HepG2 (cell line): ENCODE results near the gene IP6K3. TPM values are rescaled to one million over a fixed set of nuclear protein-coding genes. Genes with fewer than 3 reads are reported as not detected.

Experiments
- ATAC-seq: fragments of 200-7000 bp; cut with Tn5 transposase; 3 replicates; pipeline ENCODE4 v1.9.1; 2020; ENCODE audit warnings: mild to moderate bottlenecking, moderate library complexity
- BruUV-seq: library from RNA; stranded (reverse); fragments of 400-500 nt; replicated peaks from 2 replicates; lab custom pipeline; 2021; lab: Mats Ljungman, UMichigan
- CTCF ChIA-PET: fragments of 300-600 bp; formaldehyde crosslinking; extraction: SDS; loops from one replicate; lab custom pipeline; 2021; ENCODE audit warnings: low total read pairs, inconsistent platforms, low intra/inter-chr PET ratio; lab: Yijun Ruan, JAX
- POLR2A ChIA-PET: fragments of 350-600 bp; sonication (Branson Sonifier 250); formaldehyde crosslinking; loops from one replicate; lab custom pipeline; 2020; ENCODE audit warnings: antibody characterized with exemption, inconsistent platforms; lab: Yijun Ruan, JAX
- DNase-seq: peaks from one replicate; pipeline ENCODE4 v3.0.0-alpha.2; 2015; ENCODE audit warnings: low spot score
- FAIRE-seq: peaks from 3 replicates; lab custom pipeline; 2011; peaks lifted over from hg19 to GRCh38; lab: Jason Lieb, UNC
- H2AFZ ChIP-seq: one replicate; pipeline ENCODE4 v1.6.1; 2011; ENCODE audit warnings: low read length, inconsistent platforms
- H3K27ac ChIP-seq: fragments of 300-600 bp; 3 replicates; pipeline ENCODE4 v1.8.0; 2011; ENCODE audit warnings: mixed run types, mild to moderate bottlenecking, mixed read lengths, low read length, inconsistent platforms; ENCODE audit not compliant: insufficient read depth; ENCODE audit errors: extremely low read length
- H3K27me3 ChIP-seq, 2 experiments: fragments of 200-600 bp in 1 of 2; 2 replicates in 1 of 2; 3 replicates in 1 of 2; pipeline versions ENCODE4 v1.6.0 to v1.8.0; 2011; ENCODE audit warnings: low read length in 2 of 2, mild to moderate bottlenecking in 2 of 2, moderate library complexity in 2 of 2, inconsistent platforms in 1 of 2; ENCODE audit not compliant: insufficient read depth in 2 of 2, control insufficient read depth in 1 of 2
- H3K36me3 ChIP-seq, 2 experiments: fragments of 200-600 bp in 1 of 2; replicated peaks in 1 of 2; 2 replicates in 1 of 2; 3 replicates in 1 of 2; pipeline versions ENCODE4 v1.5.1 to v1.8.0; 2011; ENCODE audit warnings: low read length in 2 of 2, inconsistent platforms in 1 of 2; ENCODE audit not compliant: insufficient read depth in 2 of 2, control insufficient read depth in 1 of 2
- H3K4me1 ChIP-seq: 2 replicates; pipeline ENCODE4 v1.5.1; 2012; ENCODE audit warnings: low read length, inconsistent platforms; ENCODE audit not compliant: insufficient read depth
- H3K4me2 ChIP-seq: 2 replicates; pipeline ENCODE4 v1.6.0; 2011; ENCODE audit warnings: low read depth, low read length, inconsistent platforms
- H3K4me3 ChIP-seq, 3 experiments: fragments of 200-600 bp in 1 of 3; sonication (generic), shearing (Covaris generic) in 1 of 3; replicated peaks in 1 of 3; 2 replicates each; pipeline ENCODE4 v1.5.1; 2011 to 2016; ENCODE audit warnings: low read length in 3 of 3, inconsistent platforms in 2 of 3, low read depth in 2 of 3, mild to moderate bottlenecking in 2 of 3, control low read depth in 1 of 3, mixed read lengths in 1 of 3; ENCODE audit not compliant: insufficient read depth in 1 of 3
- H3K79me2 ChIP-seq: one replicate; pipeline ENCODE4 v1.6.1; 2011; ENCODE audit warnings: low read length, inconsistent platforms; ENCODE audit not compliant: insufficient read depth
- H3K9ac ChIP-seq: 2 replicates; pipeline ENCODE4 v1.6.0; 2011; ENCODE audit warnings: mild to moderate bottlenecking, low read depth, low read length, inconsistent platforms; ENCODE audit not compliant: insufficient read depth
- H3K9me3 ChIP-seq: 2 replicates; pipeline ENCODE4 v1.5.1; 2012; ENCODE audit warnings: mild to moderate bottlenecking, low read length
- H4K20me1 ChIP-seq: 2 replicates; pipeline ENCODE4 v1.6.0; 2011; ENCODE audit warnings: inconsistent platforms, mild to moderate bottlenecking, low read length, moderate library complexity; ENCODE audit not compliant: insufficient read depth
- ARID2 ChIP-seq: sonication (generic); formaldehyde crosslinking; IDR thresholded peaks from 2 replicates; pipeline ENCODE4 v1.8.1; 2022; ENCODE audit warnings: mild to moderate bottlenecking, missing genetic modification reagents, borderline replicate concordance
- CENPT ChIP-seq: sonication (generic); formaldehyde crosslinking; IDR thresholded peaks from 2 replicates; pipeline ENCODE4 v1.8.0; 2022; ENCODE audit warnings: low read depth, mild to moderate bottlenecking, moderate library complexity, missing genetic modification reagents
- CHD2 ChIP-seq: IDR thresholded peaks from 2 replicates; pipeline ENCODE4 v1.6.1; 2011; ENCODE audit warnings: low read depth, low read length, improper control_type of control experiment
- MAX ChIP-seq: IDR thresholded peaks from 2 replicates; pipeline ENCODE4 v1.6.1; 2012; ENCODE audit warnings: inconsistent platforms
- RBM22 ChIP-seq: fragments of 200-400 bp; formaldehyde crosslinking; optimal IDR thresholded peaks from 2 replicates; pipeline ENCODE3; 2017; ENCODE audit warnings: mild to moderate bottlenecking, low read length, moderate library complexity
- TCF7 ChIP-seq: sonication (generic); IDR thresholded peaks from 2 replicates; pipeline ENCODE4 v1.6.1; 2016; ENCODE audit warnings: antibody characterized with exemption, low read depth
- ZNF407 ChIP-seq: sonication (generic); formaldehyde crosslinking; IDR thresholded peaks from one replicate; pipeline ENCODE4 v1.5.1; 2020; ENCODE audit warnings: mild to moderate bottlenecking, missing genetic modification reagents; ENCODE audit errors: not compliant biosample characterization
- WGBS: methylation state at CpG from one replicate; pipeline ENCODE4 v1.1.6; 2017; ENCODE audit warnings: low lambda C conversion rate; 5-methylcytosine and 5-hydroxymethylcytosine counted together
- in situ Hi-C: cut with HindIII; loops from 2 replicates; pipeline ENCODE4 v1.10.0; 2017; ENCODE audit warnings: low pct_unique_long_range_greater_than_20kb; ENCODE audit not compliant: extremely low pct_ligation_motif_present
- intact Hi-C: fragments of 100-400 bp; cut with micrococcal nuclease; formaldehyde crosslinking; loops from one replicate; pipeline ENCODE4 v1.10.0; 2022; ENCODE audit not compliant: unreplicated experiment
- polyA plus RNA-seq, 8 experiments: library from polyadenylated mRNA; depleted of rRNA in 3 of 8; stranded (reverse) in 7 of 8; unstranded in 1 of 8; fragments of >200 nt; fragmentation: Illumina TruSeq in 4 of 8; extraction: Trizol in 4 of 8; gene quantifications; 2 replicates each; pipeline versions ENCODE4 v1.2.1 to v1.2.3, GENCODE V29; 2011 to 2016; ENCODE audit warnings: low read depth in 4 of 8, missing spikeins in 1 of 8, mixed read lengths in 1 of 8; ENCODE audit not compliant: insufficient read depth in 1 of 8
- total RNA-seq, 5 experiments: library from RNA; depleted of rRNA; stranded (reverse); fragments of >200 nt; fragmentation: Illumina TruSeq; extraction: Trizol; gene quantifications; 2 replicates each; pipeline ENCODE4 v1.2.3, GENCODE V29; 2016; ENCODE audit warnings: low read depth in 1 of 5

The IP6K3 gene
- total and polyA plus RNA-seq, 2 of the 13 experiments (the other 11 are each of a cell fraction or from before 2014, with no cell fraction given): 0.11 to 0.18 TPM

GRCh38 chr6:33735216-33735615, 11.5 kb downstream of the IP6K3 start (continued):
- TF ChIP-seq ZNF407 (no peak), MAX (no peak)

- no TSS peak for BruUV-seq
- intact Hi-C loops: no loop called here
- WGBS: 85% methylated on average over 6 of the region's 8 CpGs
- CTCF ChIA-PET: no interaction called here
- TF ChIP-seq TCF7 (no peak), CENPT (no peak), ARID2 (CRISPR knock-in tag) (no peak), CHD2 (no peak), RBM22 (no peak)
- TF ChIP-seq, all 625 proteins: peak for 0
- no peak for DNase-seq
- H3K4me1 ChIP-seq: peaks cover 15% of the 10 kb centered on the region
- H3K4me2 ChIP-seq: no peak overlapping the region
- no peak overlapping the region for H2AFZ ChIP-seq
- no peak for ATAC-seq
- H3K9ac ChIP-seq: no peak overlapping the region
- in situ Hi-C loops: no loop called here
- no peak overlapping the region for H3K27ac ChIP-seq
- no peak for FAIRE-seq
- POLR2A ChIA-PET: no interaction called here
- no peaks in the 10 kb centered on the region for H4K20me1 ChIP-seq
- H3K36me3 ChIP-seq: no peaks in the 10 kb centered on the region
- no peak overlapping the region for H3K4me3 ChIP-seq
- H3K27me3 ChIP-seq: peaks cover 0 to 4% of the 10 kb centered on the region in 2 experiments; a peak in 2 of 5 replicates
- no peaks in the 10 kb centered on the region for H3K9me3 ChIP-seq
- no peaks in the 10 kb centered on the region for H3K79me2 ChIP-seq
Measured at GRCh38 chr6:33733709-33734007, 13.0 kb downstream of the IP6K3 start.
